ENCODE measurements around the gene KLHL22. TPM values are rescaled to one million over a fixed set of nuclear protein-coding genes. Genes with fewer than 3 reads are reported as not detected.

Gene KLHL22
- total and polyA plus RNA-seq, 2 of the 13 experiments (the other 11 are each of a cell fraction or from before 2014, with no cell fraction given): 10.9 to 14.8 TPM

DNA sequence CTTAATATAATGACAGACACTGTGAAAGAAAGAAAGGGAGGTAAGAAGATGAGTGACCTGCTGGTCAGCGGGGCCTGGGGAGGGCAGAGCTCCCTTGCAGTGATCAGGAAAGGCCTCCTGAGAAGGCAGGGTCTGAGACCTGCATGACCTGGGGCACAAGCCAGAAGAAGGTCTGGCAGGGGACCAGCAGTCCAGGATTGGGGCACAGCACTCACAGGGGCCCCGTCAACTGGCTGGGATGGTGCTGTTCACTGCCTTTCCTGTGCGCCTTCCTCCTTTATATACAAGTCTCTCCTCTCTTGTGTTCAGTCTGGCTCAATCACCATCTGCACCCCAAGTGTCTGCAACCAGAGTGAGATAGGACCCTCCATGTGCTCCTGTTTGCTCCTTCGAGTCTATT is 35.7 kb downstream of the KLHL22 start:
- no peaks in the 10 kb centered on the region for H3K9me3 ChIP-seq (ENCODE audit: low read length)
- no peak overlapping the region for H3K27ac ChIP-seq (ENCODE audit: extremely low read length, insufficient read depth, low read length)
- DNase-seq (ENCODE audit: low spot score) (no peak), ATAC-seq (no peak), FAIRE-seq (no peak)
- H3K9ac ChIP-seq (ENCODE audit: insufficient read depth, low read depth, low read length): no peak overlapping the region
- ChIA-PET CTCF (ENCODE audit: low intra/inter-chr PET ratio, low total read pairs) (no interaction called here), POLR2A (no interaction called here)
- intact Hi-C loops (cut with micrococcal nuclease; ENCODE audit: unreplicated experiment) (no loop called here), in situ Hi-C loops (cut with HindIII; ENCODE audit: extremely low pct_ligation_motif_present, low pct_unique_long_range_greater_than_20kb) (loop anchor here (5.0 kb wide), 1 partner anchor 38 kb away; no protein-coding TSS in a partner anchor)
- H3K79me2 ChIP-seq (ENCODE audit: insufficient read depth, low read length): no peaks in the 10 kb centered on the region
- H3K4me2 ChIP-seq (ENCODE audit: low read depth, low read length): no peak overlapping the region
- H3K36me3 ChIP-seq (replicated peaks in 1 of 2; ENCODE audit: control insufficient read depth in 1 of 2, insufficient read depth in 2 of 2, low read length in 2 of 2): peaks cover 1 to 7% of the 10 kb centered on the region in 2 experiments; a peak in 2 of 5 replicates
- no TSS peak for BruUV-seq (replicated peaks)
- H3K27me3 ChIP-seq (ENCODE audit: control insufficient read depth in 1 of 2, insufficient read depth in 2 of 2, low read length in 2 of 2): no peaks in the 10 kb centered on the region
- 97% methylated on average over 4 of the region's 4 CpGs for WGBS (ENCODE audit: low lambda C conversion rate)
- H2AFZ ChIP-seq (ENCODE audit: low read length): no peak overlapping the region
- no peaks in the 10 kb centered on the region for H4K20me1 ChIP-seq (ENCODE audit: insufficient read depth, low read length)
- H3K4me3 ChIP-seq (replicated peaks in 1 of 3; ENCODE audit: insufficient read depth in 1 of 3, low read depth in 2 of 3, low read length in 3 of 3): no peak overlapping the region
- no peaks in the 10 kb centered on the region for H3K4me1 ChIP-seq (ENCODE audit: insufficient read depth, low read length)
- TF ChIP-seq GATAD1 (CRISPR knock-in tag; IDR thresholded peaks at IDR 0.05) (no peak), CHD2 (IDR thresholded peaks at IDR 0.05; ENCODE audit: low read depth, low read length) (no peak), REXO4 (CRISPR knock-in tag; IDR thresholded peaks at IDR 0.05; ENCODE audit: borderline replicate concordance) (no peak), ZNF670 (CRISPR knock-in tag; IDR thresholded peaks at IDR 0.05; ENCODE audit: borderline replicate concordance) (no peak), ZSCAN25 (CRISPR knock-in tag; IDR thresholded peaks at IDR 0.05) (no peak), ZNF318 (CRISPR knock-in tag; IDR thresholded peaks at IDR 0.05) (no peak), SRF (IDR thresholded peaks at IDR 0.05; ENCODE audit: low read depth, low read length) (no peak), ZNF510 (CRISPR knock-in tag; IDR thresholded peaks at IDR 0.05; ENCODE audit: low read depth) (no peak), TEAD3 (CRISPR knock-in tag; optimal IDR thresholded peaks at IDR 0.05; ENCODE audit: borderline replicate concordance) (no peak), ZBTB37 (CRISPR knock-in tag; IDR thresholded peaks at IDR 0.05) (no peak), ATF6 (CRISPR knock-in tag; conservative IDR thresholded peaks at IDR 0.05) (no peak)
- TF ChIP-seq, protein P1, sequence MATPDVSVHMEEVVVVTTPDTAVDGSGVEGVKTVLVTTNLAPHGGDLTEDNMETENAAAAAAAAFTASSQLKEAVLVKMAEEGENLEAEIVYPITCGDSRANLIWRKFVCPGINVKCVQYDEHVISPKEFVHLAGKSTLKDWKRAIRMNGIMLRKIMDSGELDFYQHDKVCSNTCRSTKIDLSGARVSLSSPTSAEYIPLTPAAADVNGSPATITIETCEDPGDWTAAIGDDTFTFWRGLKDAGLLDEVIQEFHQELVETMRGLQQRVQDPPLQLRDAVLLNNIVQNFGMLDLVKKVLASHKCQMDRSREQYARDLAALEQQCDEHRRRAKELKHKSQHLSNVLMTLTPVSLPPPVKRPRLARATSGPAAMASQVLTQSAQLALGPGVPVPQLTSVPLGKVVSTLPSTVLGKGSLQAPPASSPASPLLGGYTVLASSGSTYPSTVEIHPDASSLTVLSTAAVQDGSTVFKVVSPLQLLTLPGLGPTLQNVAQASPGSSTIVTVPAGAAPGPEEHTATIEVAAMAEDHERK (CRISPR knock-in tag; IDR thresholded peaks at IDR 0.05; ENCODE audit: low read depth): no peak

All from HepG2 (cell line).